SK-N-SH (cell line): ENCODE data around the gene GALNT6. TPM values are rescaled to one million over a fixed set of nuclear protein-coding genes. Genes with fewer than 3 reads are reported as not detected.
A peak's percentile ranks its signal among the peaks of the same experiment; 100 is the strongest.

ENCODE experiments used
- CTCF ChIA-PET: fragments of 300-600, 350-600 bp; formaldehyde crosslinking; extraction: SDS; loops from one replicate; lab custom pipeline; 2021; lab: Yijun Ruan, JAX
- POLR2A ChIA-PET: fragments of 350-600 bp; sonication (Branson Sonifier 250); formaldehyde crosslinking; extraction: SDS; loops from one replicate; lab custom pipeline; 2020; ENCODE audit warnings: antibody characterized with exemption, inconsistent platforms; lab: Yijun Ruan, JAX
- DNase-seq: peaks from one replicate; pipeline ENCODE4 v3.0.0; 2012
- H2AFZ ChIP-seq: fragments of 200-600 bp; sonication (generic); 2 replicates; pipeline ENCODE4 v1.8.1; 2016; ENCODE audit warnings: antibody characterized with exemption, mild to moderate bottlenecking, low read depth
- H3F3A ChIP-seq: fragments of 200-600 bp; sonication (generic); replicated peaks from 2 replicates; pipeline ENCODE3; 2016; ENCODE audit warnings: antibody characterized with exemption, mild to moderate bottlenecking; ENCODE audit not compliant: insufficient read depth
- H3K27ac ChIP-seq, 2 experiments: fragments of 200-500 bp in 1 of 2; fragments of 200-600 bp in 1 of 2; sonication (Bioruptor generic) in 1 of 2; sonication (generic), shearing (Covaris generic) in 1 of 2; 2 replicates each; pipeline versions ENCODE4 v1.5.1 to v1.6.1; 2014 to 2016; ENCODE audit warnings: low read depth in 2 of 2, inconsistent platforms in 1 of 2, low read length in 1 of 2, mild to moderate bottlenecking in 1 of 2, mixed read lengths in 1 of 2
- H3K27me3 ChIP-seq: fragments of 200-600 bp; sonication (generic), shearing (Covaris generic); 2 replicates; pipeline ENCODE4 v1.6.1; 2016; ENCODE audit warnings: mixed run types; ENCODE audit not compliant: insufficient read depth
- H3K36me3 ChIP-seq, 2 experiments: fragments of 200-500 bp in 1 of 2; fragments of 200-600 bp in 1 of 2; sonication (Bioruptor generic) in 1 of 2; sonication (generic) in 1 of 2; replicated peaks in 1 of 2; 2 replicates each; pipeline versions ENCODE3 to v1.5.1; 2014 to 2016; ENCODE audit warnings: low read length in 1 of 2, mild to moderate bottlenecking in 1 of 2; ENCODE audit not compliant: insufficient read depth in 2 of 2, control insufficient read depth in 1 of 2
- H3K4me1 ChIP-seq, 2 experiments: fragments of 200-500 bp in 1 of 2; fragments of 200-600 bp in 1 of 2; sonication (Bioruptor generic) in 1 of 2; sonication (generic), shearing (Covaris generic) in 1 of 2; 2 replicates each; pipeline versions ENCODE4 v1.5.1 to v1.6.1; 2014 to 2016; ENCODE audit warnings: low read depth in 1 of 2, low read length in 1 of 2, mixed run types in 1 of 2; ENCODE audit not compliant: insufficient read depth in 2 of 2, control insufficient read depth in 1 of 2
- H3K4me2 ChIP-seq: fragments of 200-600 bp; sonication (generic), shearing (Covaris generic); 2 replicates; pipeline ENCODE4 v1.6.1; 2017; ENCODE audit warnings: mixed run types
- H3K4me3 ChIP-seq, 2 experiments: fragments of 200-500 bp in 1 of 2; fragments of 200-600 bp in 1 of 2; sonication (Bioruptor generic) in 1 of 2; sonication (generic), shearing (Covaris generic) in 1 of 2; 2 replicates each; pipeline versions ENCODE4 v1.5.1 to v1.8.1; 2014 to 2016; ENCODE audit warnings: low read depth in 2 of 2, inconsistent platforms in 1 of 2, low read length in 1 of 2, mild to moderate bottlenecking in 1 of 2, mixed read lengths in 1 of 2, moderate library complexity in 1 of 2
- H3K79me2 ChIP-seq: fragments of 200-600 bp; sonication (generic); 2 replicates; pipeline ENCODE4 v1.8.1; 2017; ENCODE audit warnings: mild to moderate bottlenecking; ENCODE audit not compliant: insufficient read depth
- H3K9ac ChIP-seq: fragments of 200-600 bp; sonication (generic); 2 replicates; pipeline ENCODE4 v1.6.1; 2017; ENCODE audit warnings: mixed run types
- H3K9me2 ChIP-seq: fragments of 200-600 bp; sonication (generic); 2 replicates; pipeline ENCODE4 v1.6.1; 2017; ENCODE audit warnings: mixed run types
- H3K9me3 ChIP-seq: fragments of 200-600 bp; sonication (generic); 2 replicates; pipeline ENCODE4 v1.6.1; 2017; ENCODE audit warnings: mixed run types, mild to moderate bottlenecking, moderate library complexity
- H4K20me1 ChIP-seq: fragments of 200-600 bp; sonication (generic); 2 replicates; pipeline ENCODE4 v1.6.1; 2017; ENCODE audit warnings: mild to moderate bottlenecking, mixed run types; ENCODE audit not compliant: insufficient read depth
- FOSL2 ChIP-seq: IDR thresholded peaks from 2 replicates; pipeline ENCODE4 v1.4.0; 2012; ENCODE audit warnings: low read depth, mild to moderate bottlenecking, moderate library complexity, borderline replicate concordance
- GABPA ChIP-seq: IDR thresholded peaks from 2 replicates; pipeline ENCODE4 v1.4.0; 2012; ENCODE audit warnings: low read depth, mild to moderate bottlenecking
- GATA2 ChIP-seq: sonication (generic); formaldehyde crosslinking; IDR thresholded peaks from 2 replicates; pipeline ENCODE4 v1.5.0; 2020; ENCODE audit warnings: mild to moderate bottlenecking, missing genetic modification reagents
- POLR2AphosphoS5 ChIP-seq: IDR thresholded peaks from 2 replicates; pipeline ENCODE4 v1.6.1; 2012; ENCODE audit warnings: low read depth, low read length
- RCOR1 ChIP-seq: fragments of 150-350 bp; IDR thresholded peaks from 2 replicates; pipeline ENCODE4 v1.6.1; 2017; ENCODE audit warnings: antibody characterized with exemption, low read length
- WGBS: methylation state at CpG from one replicate; pipeline ENCODE4 v1.1.6; 2017; ENCODE audit warnings: low lambda C conversion rate; 5-methylcytosine and 5-hydroxymethylcytosine counted together
- polyA plus RNA-seq, 3 experiments: library from polyadenylated mRNA; depleted of rRNA; stranded (reverse); fragments of >200 nt; gene quantifications; 2 replicates each; pipeline ENCODE4 v1.2.3, GENCODE V29; 2012
- TF ChIP-seq, protein P1 (sequence below): IDR thresholded peaks from 2 replicates; pipeline ENCODE4; 2012

GALNT6 gene
- polyA plus RNA-seq, 1 of the 3 experiments (the other 2 are of a cell fraction): 0.74 TPM

DNA sequence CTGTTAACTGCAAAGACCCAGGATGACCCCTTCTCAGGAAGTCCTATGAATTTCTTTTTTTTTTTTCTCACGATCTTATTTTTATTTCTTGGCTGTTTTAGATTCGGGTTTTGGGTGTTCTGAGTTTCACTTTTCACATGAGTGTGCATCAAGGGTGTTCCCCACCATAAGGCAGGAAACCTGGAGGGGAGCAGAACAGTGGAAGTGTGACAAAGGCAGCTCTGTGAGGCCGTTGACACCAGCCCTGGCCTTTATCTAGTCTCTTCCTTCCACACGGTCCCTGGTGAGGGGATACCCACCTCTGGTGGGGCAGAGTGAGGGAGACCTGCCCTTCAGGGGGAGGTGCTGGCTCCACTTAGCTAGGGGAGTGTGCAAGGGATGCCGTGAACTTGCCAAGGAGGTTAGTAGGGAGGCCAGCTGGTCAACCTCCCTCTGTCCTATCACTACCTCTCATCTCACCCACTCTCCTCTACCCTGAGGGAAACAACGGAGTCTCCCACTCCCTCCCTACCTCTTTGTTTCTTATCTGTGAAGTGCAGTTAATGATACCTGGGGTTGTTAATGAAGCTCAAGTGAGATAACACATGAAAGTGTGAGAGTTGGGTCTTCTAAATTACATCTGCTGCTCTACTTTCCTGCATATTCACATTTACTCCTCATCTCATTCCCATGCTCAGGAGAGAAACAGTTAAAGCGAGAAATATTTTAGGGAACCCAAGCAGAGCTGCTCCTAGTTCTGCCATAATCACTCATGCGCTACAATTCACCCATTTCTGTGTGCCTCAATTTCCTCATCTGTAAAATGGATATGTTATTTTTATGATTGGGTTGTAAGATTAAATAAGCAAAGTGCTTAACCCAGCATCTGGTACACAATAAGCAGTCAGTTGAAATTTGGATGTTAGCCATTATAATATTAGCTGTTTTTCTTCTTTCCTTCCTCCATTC, 4.4 kb upstream of the GALNT6 start:
- CTCF ChIA-PET: interaction anchor here (1.3 to 1.6 kb wide), 3 partner anchors 10 to 480 kb away, joined by 3 to 5 read pairs (median 4); no protein-coding TSS in a partner anchor
- Histone ChIP-seq H3K9me2 (no peaks in the 10 kb centered on the region), H3K9ac (no peak overlapping the region), H3K27me3 (no peaks in the 10 kb centered on the region), H3K4me3 (no peak overlapping the region), H3K27ac (peak overlapping the region in 1 of 2 experiments; percentile 36; a peak in 1 of 4 replicates), H2AFZ (no peak overlapping the region), H3F3A (peaks cover 18% of the 10 kb centered on the region), H3K79me2 (no peaks in the 10 kb centered on the region), H4K20me1 (no peaks in the 10 kb centered on the region), H3K9me3 (no peaks in the 10 kb centered on the region), H3K4me1 (peaks cover 4 to 23% of the 10 kb centered on the region in 2 experiments; a peak in 2 of 4 replicates), H3K4me2 (no peak overlapping the region), H3K36me3 (no peaks in the 10 kb centered on the region)
- peak; percentile 84 for TF ChIP-seq GATA2
- no peak for TF ChIP-seq GABPA
- peak; percentile 29; the same call in 1 of the 2 replicates for TF ChIP-seq RCOR1
- POLR2A ChIA-PET: interaction anchor here (0.7 kb wide), 2 partner anchors 10 to 24 kb away, joined by 3 to 4 read pairs; no protein-coding TSS in a partner anchor
- WGBS: 73% methylated on average over 7 of the region's 8 CpGs
- peak; percentile 52 for DNase-seq

DNA sequence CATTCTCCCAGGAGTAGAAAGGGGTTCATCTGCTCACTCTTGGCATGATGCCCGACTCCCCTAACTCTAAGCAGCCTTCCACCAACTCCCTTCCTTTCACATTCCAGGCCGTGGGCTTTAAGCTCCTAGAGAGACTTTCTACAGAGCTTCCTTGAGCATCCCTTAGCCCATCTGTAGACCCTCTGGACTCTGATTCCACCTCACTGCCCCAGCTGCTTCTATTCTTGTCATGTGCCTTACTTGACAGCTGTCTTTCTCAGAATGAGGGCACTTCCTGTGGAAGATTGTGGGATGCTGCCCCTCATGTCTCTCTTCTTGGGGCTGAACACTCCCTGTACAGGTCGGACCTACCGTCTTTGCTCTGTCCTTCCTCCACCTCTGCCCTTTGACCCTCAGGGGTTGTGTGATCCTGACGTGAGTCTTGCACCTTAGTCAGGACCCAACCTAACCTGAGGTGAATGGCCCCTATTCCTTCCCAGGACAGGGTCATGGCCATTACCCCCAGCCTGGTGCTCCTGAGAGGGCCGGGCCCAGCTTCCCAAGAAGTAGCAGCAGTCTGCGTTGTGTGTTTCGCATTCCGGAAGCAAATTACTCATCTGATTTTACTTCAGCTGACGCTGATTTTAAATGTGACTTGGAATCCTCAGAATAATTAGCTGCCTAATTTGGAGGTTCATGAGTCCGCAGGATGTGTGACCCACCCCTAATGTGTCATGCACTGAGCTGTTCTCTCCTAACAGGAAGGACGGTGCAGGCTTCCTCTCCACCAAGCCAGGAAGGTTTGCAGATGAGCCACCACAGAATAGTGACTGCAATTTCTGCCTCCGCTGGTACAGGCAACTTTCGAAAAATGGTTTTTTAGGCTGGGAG, 2.7 kb upstream of the GALNT6 start:
- no peak for DNase-seq
- Histone ChIP-seq H3K27me3 (no peaks in the 10 kb centered on the region), H3F3A (peaks cover 23% of the 10 kb centered on the region), H3K4me3 (no peak overlapping the region), H3K9me2 (no peaks in the 10 kb centered on the region), H3K4me2 (no peak overlapping the region), H3K36me3 (no peaks in the 10 kb centered on the region), H3K27ac (peak overlapping the region in 1 of 2 experiments; percentile 31; a peak in 2 of 4 replicates), H3K79me2 (no peaks in the 10 kb centered on the region), H2AFZ (peak overlapping the region; percentile 69; the same call in 1 of the 2 replicates), H3K9me3 (no peaks in the 10 kb centered on the region), H3K9ac (no peak overlapping the region), H4K20me1 (no peaks in the 10 kb centered on the region), H3K4me1 (peaks cover 4 to 36% of the 10 kb centered on the region in 2 experiments; a peak in 2 of 4 replicates)
- ChIA-PET POLR2A (no interaction called here), CTCF (no interaction called here)
- TF ChIP-seq, protein P1, sequence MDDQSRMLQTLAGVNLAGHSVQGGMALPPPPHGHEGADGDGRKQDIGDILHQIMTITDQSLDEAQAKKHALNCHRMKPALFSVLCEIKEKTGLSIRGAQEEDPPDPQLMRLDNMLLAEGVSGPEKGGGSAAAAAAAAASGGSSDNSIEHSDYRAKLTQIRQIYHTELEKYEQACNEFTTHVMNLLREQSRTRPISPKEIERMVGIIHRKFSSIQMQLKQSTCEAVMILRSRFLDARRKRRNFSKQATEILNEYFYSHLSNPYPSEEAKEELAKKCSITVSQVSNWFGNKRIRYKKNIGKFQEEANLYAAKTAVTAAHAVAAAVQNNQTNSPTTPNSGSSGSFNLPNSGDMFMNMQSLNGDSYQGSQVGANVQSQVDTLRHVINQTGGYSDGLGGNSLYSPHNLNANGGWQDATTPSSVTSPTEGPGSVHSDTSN: no peak
- TF ChIP-seq FOSL2: 0 out of 2 replicates have a peak, but pooled peaks have one; percentile 6
- TF ChIP-seq POLR2AphosphoS5: no peak
- 75% methylated on average over 13 of the region's 14 CpGs for WGBS
